Activated CD8-positive, alpha-beta memory T cell treated with anti-CD3 and anti-CD28 coated beads for 36 hours (primary cell): ENCODE data around the gene PDCD1. TPM values are rescaled to one million over a fixed set of nuclear protein-coding genes. Genes with fewer than 3 reads are reported as not detected.

Experiments used
- CTCF ChIA-PET: fragments of 350-600 bp; sonication (Branson Sonifier 250); formaldehyde crosslinking; loops from one replicate; lab custom pipeline; 2021; ENCODE audit warnings: antibody characterized with exemption; lab: Charles Lee
- POLR2A ChIA-PET: fragments of 350-600 bp; sonication (Branson Sonifier 250); formaldehyde crosslinking; loops from one replicate; lab custom pipeline; 2021; ENCODE audit warnings: antibody characterized with exemption; lab: Charles Lee
- total RNA-seq, 2 experiments: library from RNA; stranded (reverse); gene quantifications; one replicate each; pipeline ENCODE4 v1.2.3, GENCODE V29; 2021

The PDCD1 gene
- total RNA-seq, 2 experiments from 2014 or later: 52.0 to 53.0 TPM

DNA sequence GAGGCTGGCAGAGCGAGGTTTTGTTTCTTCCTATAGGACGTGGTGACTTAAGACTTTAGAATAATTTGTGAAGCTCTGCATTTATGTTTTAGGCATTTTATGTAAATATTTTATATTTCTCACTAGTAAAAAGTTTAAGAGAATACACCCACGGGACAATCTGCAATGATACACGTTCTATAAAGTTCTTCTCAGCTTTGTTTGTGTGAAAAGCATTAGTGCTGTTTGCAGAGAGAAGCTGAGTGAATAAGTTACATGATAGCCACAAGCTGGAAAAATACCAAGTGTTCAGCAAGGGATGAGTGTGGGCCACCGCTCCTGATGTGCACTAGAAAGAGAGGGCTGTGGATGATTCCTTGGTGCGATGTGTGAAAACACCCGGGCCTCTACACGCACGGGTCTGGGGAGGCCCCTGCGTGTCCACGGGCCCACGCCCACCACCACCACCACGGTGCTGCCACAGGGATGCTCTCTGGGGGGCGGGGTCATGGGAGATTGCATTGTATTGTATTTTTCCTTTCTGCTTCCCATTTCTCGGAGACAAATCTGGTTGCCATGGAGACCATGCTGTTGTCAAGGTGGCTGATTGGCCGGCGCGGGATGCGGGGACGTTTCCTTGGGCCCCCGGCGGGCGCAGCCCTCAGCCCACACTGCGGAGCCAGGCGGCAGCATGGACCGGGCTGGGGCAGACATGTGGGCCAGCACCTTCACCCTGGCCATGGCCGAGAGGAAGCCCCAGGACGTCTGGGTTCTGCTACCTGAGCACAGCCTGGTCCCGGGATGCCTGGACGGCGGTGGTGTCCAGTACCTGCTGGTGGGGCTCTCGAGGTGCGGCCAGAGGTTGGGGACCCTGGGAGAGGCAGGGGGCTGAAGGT is 10.6 kb upstream of the PDCD1 start, which contains the start of gene RTP5:
TSS of gene RTP5 (plus strand) at position 643 of the 875 bp plus-strand sequence. CDS start at position 671, 28 bp downstream.
- POLR2A ChIA-PET: interaction anchor here (0.6 to 3.3 kb wide), 6 partner anchors 10 to 186 kb away, joined by 3 to 18 read pairs (median 10); partner anchors contain the start of genes D2HGDH and PDCD1
- CTCF ChIA-PET: interaction anchor here (0.8 to 3.9 kb wide), 7 partner anchors 9 to 183 kb away, joined by 3 to 20 read pairs (median 5); partner anchors contain the start of gene DTYMK

DNA sequence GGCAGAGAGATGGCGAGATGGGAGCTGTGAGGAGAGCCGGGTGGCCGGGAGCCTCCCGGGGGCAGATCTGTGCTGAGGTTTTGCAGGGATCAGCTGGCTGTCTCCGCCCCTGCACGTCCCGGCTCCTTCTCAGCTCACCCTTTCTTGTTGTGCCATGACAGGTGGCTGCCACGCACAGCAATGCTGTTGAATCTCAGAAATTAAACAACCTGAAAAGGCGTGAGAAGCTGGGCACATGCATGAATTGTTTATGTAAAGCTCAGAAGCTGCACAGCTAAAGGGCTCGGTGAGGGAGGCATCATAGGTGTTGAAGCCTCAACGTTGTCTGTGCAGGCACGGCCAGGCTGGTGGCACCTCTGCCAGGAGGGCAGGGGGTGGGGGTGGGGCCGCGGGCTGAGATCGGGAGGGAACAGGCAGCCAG is 10.0 kb upstream of the PDCD1 start:
- CTCF ChIA-PET: interaction anchor here (0.8 to 3.9 kb wide), 7 partner anchors 9 to 182 kb away, joined by 3 to 20 read pairs (median 5); partner anchors contain the start of gene DTYMK
- POLR2A ChIA-PET: interaction anchor here (0.6 to 3.3 kb wide), 6 partner anchors 9 to 185 kb away, joined by 3 to 18 read pairs (median 10); partner anchors contain the start of genes D2HGDH and PDCD1

DNA sequence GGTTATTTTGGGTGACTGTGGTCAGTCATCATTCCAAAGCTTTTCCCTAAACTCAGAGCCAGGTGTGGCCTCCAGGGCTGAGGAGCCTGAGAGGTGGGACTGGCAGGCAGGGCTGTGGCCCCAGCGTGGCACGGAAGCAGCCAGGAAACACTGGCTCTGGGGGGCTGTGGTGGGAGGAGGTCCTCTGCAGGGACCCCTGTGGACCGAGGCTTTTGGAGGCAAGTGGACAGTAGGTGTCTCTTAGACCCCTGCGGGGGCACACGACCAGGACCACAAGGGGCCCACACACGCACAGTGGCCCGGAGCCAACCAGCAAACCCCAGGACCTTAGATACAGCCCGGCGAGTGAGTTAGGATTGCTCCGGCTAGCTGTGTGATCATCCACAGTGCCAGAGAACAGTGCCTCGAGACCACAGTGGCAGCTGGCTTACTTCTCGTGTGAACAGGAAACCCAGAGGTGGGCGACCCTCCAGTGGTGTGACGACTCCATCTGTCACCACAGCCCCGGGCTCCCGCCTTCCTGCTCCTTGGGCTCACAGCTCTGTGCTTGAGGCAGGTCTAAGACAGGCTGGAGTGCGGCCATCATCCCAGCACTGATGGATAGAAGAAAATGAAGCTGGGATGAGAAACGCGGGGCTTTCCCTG is 9.2 kb upstream of the PDCD1 start:
- POLR2A ChIA-PET: interaction anchor here (1.1 to 3.3 kb wide), 4 partner anchors 9 to 124 kb away, joined by 3 to 18 read pairs (median 14); partner anchors contain the start of gene PDCD1

DNA sequence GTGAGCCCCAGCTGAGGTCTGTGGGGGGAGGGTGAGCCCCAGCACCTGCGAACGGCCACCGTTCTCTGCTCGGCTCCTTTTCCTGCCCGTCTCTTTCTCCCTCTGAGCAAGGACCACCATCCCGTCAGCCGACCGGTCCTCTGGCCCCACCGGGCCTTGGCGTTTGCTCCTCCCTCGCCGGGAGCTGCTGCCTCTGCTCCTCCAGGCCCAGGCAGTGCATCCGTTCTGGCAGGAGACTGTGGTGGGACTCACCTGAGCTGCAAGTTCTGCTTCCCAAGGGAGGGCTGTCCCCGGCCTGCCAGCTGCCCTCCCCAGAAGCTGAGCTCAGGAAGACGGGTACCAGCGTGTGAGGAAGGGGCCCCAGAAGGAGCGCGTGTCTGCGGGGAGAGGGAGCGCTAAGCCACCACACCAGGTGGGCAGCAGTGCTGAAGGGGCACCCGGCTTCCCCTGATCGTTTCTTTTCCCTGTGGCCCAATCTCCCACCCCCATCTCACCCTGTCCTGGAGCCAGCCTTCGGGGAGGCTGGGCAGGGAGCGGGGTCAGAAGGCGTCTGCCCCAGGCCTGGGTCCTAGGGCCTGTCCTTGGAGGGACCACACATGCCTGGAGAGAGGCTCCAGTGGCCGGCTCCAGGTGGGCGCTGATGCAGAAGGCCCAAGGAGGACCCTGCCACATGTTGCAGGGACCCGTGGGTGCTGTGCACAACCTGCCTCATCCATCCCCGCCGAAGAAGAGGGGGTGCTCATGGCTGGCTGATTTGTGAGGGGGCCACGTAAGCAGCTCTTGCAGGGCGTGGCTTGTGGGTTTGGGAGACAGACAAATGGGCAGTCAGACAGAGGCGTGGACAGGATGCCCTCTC is 8.3 kb upstream of the PDCD1 start:
- POLR2A ChIA-PET: interaction anchor here (0.5 to 3.3 kb wide), 6 partner anchors 8 to 167 kb away, joined by 3 to 18 read pairs (median 9); partner anchors contain the start of gene PDCD1

More for the DNA sequence above, 9.2 kb upstream of the PDCD1 start:
- CTCF ChIA-PET: interaction anchor here (0.6 to 3.9 kb wide), 8 partner anchors 8 to 168 kb away, joined by 3 to 20 read pairs (median 4); no protein-coding TSS in a partner anchor

DNA sequence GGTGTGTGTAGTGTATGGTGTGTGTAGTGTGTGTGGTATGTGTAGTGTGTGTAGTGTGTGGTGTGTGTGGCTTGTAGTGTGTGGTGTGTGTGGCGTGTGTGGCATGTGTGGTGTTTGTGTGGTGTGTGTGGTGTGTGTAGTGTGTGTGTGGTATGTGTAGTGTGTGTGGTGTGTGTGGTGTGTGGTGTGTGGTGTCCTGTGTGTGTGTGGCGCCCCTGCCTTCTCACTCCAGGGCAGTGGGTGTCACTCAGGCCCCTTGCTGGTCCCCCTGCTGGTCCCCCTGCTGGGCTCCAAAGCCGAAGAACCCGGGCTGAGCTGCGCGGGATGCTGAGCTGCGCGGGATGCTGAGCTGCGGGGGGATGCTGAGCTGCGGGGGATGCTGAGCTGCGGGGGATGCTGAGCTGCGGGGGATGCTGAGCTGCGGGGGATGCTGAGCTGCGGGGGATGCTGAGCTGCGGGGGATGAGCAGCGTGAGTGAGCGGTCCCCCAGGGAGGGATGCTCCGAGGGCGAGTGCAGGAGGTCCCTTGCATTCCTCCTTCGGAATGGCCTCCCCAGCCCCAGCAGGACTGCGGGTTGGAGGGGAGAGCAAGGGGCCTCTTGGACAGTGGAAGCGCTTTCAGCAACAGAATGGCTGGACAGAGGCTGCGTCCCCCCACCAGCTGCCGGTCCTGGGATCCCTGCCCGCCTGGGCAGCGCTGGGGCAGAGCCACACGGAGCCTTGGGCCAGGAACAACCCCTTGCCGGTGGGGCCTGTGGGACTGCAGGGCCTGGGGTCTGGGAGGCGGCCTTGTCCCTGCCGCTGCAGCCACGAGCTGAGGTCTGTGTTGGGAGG is 7.5 kb upstream of the PDCD1 start:
- CTCF ChIA-PET: interaction anchor here (0.8 to 3.9 kb wide), 6 partner anchors 9 to 229 kb away, joined by 3 to 20 read pairs (median 3); partner anchors contain the start of gene THAP4
- POLR2A ChIA-PET: interaction anchor here (0.8 to 3.3 kb wide), 2 partner anchors 62 to 103 kb away, joined by 4 to 14 read pairs; no protein-coding TSS in a partner anchor

More for the DNA sequence above, 8.3 kb upstream of the PDCD1 start:
- CTCF ChIA-PET: interaction anchor here (0.8 to 3.9 kb wide), 8 partner anchors 8 to 230 kb away, joined by 3 to 20 read pairs (median 3); partner anchors contain the start of gene THAP4

DNA sequence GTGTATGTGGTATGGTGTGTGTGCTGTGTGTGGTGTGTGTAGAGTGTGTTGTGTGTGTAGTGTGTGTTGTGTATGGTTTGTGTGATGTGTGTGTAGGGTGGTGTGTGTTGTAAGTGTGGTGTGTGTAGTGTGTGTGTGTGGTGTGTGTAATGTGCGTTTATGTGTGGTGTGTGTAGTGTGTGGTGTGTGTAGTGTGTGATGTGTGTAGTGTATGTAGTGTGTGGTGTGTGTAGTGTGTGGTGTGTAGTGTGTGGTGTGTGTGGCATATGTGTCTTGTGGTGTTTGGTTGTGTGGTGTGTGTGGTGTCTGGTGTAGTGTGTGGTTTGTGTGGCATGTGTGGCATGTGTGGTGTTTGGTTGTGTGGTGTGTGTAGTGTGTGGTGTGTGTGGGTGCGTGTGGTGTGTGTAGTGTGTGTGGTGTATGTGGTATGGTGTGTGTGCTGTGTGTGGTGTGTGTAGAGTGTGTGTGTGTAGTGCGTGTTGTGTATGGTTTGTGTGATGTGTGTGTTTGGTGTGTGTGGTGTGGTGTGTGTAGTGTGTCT is 6.8 kb upstream of the PDCD1 start:
- CTCF ChIA-PET: interaction anchor here (3.9 kb wide), 1 partner anchor 12 kb away, joined by 20 read pairs; no protein-coding TSS in a partner anchor
- POLR2A ChIA-PET: no interaction called here

DNA sequence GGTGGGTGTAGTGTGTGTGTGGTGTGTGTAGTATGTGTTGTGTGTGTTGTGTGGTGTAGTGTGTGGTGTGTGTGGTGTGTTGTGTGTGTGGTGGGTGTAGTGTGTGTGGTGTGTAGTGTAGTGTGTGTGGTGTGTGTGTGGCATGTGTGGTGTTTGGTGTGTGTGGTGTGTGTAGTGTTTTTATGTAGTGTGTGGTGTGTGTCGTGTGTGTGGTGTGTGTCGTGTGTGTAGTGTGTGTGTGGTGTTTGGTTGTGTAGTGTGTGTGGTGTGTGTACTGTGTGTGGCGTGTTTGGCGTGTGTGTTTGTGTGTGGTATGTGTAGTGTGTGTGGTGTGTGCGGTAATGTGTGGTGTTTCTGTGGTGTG is 6.1 kb upstream of the PDCD1 start:
- ChIA-PET POLR2A (no interaction called here), CTCF (no interaction called here)

DNA sequence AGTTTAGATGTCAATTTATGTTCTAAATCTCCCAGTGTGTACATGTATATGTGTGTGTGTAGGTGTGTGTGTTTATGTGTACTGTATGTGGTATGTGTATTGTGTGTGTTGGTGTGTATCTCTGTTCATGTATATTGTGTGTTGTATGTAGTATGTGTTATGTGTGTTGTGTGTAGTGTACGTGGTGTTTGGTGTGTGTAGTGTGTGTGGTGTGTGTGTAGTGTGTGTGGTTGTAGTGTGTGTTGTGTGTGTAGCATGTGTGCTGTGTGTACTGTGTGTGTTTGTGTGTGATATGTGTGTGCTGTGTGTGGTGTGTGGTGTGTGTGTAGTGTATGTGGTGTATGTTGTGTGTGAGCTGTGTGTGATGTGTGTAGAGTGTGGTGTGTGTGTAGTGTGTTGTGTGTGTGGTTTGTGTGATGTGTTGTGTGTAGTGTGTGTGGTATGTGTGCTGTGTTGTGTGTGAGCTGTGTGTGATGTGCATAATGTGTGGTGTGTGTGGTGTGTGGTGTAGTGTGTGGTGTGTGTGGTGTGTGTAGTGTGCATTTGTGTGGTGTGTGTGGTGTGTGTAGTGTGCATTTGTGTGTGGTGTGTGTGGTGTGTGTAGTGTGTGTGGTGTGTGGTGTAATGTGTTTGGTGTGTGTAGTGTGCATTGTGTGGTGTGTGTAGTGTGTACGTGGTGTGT is 5.6 kb upstream of the PDCD1 start:
- CTCF ChIA-PET: no interaction called here

DNA sequence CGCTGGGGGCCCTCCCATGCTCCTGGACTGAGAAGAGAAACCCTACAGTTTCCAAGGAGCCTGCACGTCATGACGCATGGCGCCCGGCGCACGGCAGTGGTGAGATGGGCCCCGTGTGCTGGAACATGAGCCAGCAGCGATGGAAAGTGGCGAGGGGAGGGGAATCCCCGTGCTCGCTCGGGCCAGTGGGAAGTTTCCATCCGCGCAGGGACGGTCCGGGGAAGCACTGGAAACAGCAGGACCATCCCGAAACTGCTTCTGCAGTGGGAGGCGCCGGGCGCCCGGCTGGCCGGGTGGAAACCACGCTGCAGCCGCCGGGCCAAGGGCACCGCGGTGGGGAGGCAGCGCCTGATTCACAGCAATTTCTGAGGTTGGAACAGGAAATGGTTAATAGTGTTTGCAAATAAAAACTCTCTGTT is 4.9 kb upstream of the PDCD1 start:
- ChIA-PET CTCF (no interaction called here), POLR2A (no interaction called here)

More for the DNA sequence above, 5.6 kb upstream of the PDCD1 start:
- POLR2A ChIA-PET: no interaction called here

DNA sequence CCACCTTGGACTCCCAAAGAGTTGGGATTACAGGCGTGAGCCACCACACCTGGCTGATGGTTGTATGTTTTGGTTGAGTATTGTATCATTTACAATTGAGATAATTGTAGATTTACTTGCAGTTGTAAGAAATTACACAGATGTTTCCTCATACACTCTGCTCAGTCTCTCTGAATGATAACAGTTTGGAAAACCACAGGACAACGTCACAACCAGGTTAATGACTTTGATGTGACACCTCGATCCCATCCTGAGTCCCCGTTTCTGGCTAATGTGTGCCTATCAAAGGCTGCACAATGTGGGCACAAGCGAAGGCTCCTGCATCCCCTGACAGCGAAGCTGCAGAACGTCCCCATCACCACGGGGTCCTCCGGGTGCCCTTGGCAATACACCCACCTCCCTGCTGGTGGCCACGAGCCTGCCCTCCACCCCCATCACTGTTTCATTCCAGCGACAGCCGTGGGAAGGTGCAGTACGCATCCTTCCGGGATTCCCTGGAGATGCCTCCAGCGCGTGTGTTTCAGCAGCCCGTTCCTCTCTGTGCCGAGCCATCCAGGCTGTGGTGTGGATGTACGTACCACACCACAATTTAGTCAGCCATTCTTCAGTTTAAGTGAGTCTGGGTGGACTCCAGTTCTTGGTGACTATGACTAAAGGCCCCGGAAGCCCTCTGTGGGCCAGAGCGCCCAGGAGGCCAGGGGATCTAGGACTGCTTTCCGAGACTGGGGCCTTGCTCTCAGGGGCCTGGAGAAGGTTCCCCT is 4.3 kb upstream of the PDCD1 start:
- CTCF ChIA-PET: no interaction called here
- POLR2A ChIA-PET: interaction anchor here (0.6 kb wide), 1 partner anchor 101 kb away, joined by 5 read pairs; no protein-coding TSS in a partner anchor

DNA sequence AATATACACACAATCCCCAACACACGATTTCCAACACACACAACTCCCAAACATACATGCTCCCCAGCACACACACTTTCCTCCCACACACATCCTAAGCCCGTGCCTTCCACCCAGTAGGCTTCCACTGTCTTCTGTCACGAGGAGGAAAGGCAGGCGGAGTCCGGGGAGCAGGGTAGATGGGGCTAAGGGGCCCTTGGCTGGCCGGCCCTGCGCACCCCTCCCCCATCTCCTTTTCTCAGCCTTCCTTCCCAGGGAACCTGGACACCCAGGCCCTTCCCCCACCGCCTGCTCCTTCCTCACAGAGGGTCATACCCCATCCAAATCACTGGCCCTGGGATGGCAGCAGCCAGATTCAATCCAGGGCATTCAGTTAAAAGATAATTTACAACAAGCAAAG is 3.4 kb upstream of the PDCD1 start:
- ChIA-PET CTCF (no interaction called here), POLR2A (interaction anchor here (0.6 kb wide), 1 partner anchor 100 kb away, joined by 5 read pairs; no protein-coding TSS in a partner anchor)

DNA sequence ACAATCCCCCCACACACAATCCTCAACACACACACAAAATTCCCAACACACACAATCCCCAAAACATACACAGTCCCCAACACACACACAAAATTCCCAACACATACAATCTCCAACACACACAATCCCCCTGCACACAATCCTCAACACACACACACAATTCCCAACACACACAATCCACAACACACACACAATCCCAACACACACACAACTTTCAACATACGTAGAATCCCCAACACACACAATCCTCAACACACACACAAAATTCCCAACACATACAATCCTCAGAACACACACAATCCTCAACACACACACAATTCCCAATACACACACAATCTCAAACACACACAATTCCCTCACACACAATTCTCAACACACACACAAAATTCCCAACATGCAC is 2.6 kb upstream of the PDCD1 start:
- ChIA-PET POLR2A (no interaction called here), CTCF (no interaction called here)

DNA sequence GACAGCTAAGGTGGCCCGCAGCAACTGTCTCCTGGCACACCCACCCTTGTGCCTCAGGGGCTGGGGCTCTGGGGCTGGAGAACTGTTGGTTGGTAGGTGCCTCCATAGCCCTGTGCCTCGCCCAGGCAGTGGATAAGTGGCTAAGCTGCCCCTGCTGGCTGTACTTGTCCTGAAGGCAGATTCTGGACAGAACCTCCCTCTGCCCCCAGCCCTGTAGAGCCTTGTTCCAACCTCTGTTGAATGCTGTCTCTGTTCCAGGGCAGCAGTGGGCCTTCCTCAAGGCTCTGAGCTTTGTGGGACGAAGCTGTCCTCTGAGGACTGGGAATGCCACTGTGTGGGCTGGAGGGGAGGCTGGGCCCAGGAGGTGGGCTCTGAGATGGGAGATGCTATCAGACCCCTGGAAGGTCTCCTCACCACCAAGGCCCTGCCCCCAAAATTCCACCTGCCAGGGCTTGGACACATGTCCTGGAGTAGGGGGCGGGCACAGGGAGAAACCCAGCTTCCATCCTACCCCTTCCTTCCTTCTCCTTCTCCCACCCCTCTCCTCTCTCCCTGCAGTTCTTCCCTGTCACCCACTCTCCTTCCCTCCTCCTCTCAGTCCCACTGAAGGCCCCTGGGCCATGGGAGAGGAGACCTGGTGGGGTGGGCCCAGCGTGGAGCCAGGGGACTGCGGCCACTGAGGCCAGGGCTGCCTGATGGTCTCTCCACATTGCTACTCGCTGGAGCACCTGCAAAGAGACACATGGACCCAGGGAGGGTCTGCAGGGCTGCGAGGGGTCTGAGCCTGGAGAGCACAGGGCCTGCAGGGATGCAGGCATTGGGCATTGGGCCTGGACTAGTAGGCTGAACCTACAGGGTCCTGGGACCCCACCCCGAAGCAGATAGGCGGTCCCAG is 1.7 kb upstream of the PDCD1 start:
- ChIA-PET CTCF (interaction anchor here (0.9 to 3.1 kb wide), 7 partner anchors 8 to 120 kb away, joined by 3 to 14 read pairs (median 3); no protein-coding TSS in a partner anchor), POLR2A (interaction anchor here (1.9 to 2.2 kb wide), 2 partner anchors 8 to 16 kb away, joined by 15 to 29 read pairs; partner anchors contain the start of gene RTP5)

DNA sequence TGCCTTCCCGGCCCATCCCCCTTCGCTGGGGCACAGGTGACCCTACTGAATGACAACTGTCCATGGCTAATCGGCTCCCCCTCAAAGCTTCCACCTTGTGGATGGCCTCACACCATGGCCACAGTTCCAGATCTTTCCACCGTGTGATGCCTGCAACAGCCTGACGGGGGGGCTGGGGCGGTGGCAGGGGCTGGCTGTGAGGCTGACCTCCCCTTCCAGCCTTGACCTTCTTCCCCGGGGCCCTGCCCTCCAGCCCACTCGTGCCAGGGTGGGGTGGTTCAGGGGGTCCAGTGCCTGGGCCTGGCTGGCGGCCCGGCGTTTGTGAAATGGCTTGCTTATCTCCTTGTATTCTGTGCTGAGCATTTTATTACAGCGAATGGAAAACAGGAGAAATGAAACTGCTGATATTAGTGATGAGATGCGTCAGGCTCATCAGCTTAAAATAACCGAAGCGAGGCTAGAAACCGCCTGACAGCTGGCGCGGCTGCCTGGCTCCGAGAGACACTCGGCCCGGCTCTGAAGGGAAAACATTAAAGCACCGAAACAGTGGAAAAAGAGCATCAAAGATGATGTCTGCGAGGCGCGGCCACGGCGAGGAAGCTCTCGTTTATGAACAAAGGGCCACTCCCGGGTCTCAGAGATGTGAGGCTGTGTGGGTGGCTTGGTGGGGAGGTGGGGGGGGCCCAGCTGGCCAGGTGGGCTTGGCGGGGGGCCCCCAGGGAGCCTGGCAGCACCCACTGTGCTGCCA is 916 bp upstream of the PDCD1 start:
- POLR2A ChIA-PET: interaction anchor here (0.5 to 2.2 kb wide), 4 partner anchors 9 to 71 kb away, joined by 3 to 29 read pairs (median 10); partner anchors contain the start of gene RTP5
- CTCF ChIA-PET: interaction anchor here (0.8 to 3.1 kb wide), 9 partner anchors 9 to 119 kb away, joined by 3 to 14 read pairs (median 3); no protein-coding TSS in a partner anchor
